Stimulated activated CD8-positive, alpha-beta memory T cell treated with anti-CD3 and anti-CD28 coated beads, Interleukin-7, amount 100 ng/mL, for 24 hours (primary cell): ENCODE results near the gene IFT25.
A peak's percentile ranks its signal among the peaks of the same experiment; 100 is the strongest.

ENCODE experiments used
- DNase-seq: peaks from one replicate; pipeline ENCODE4 v3.0.0-alpha.2; 2020; ENCODE audit warnings: low read depth

Gene IFT25

GRCh38 chr1:53927376-53927881 lies 18.1 kb downstream of the IFT25 start:
- DNase-seq: no peak

- no peak for DNase-seq
These were observed 25.8 kb downstream of the IFT25 start for GRCh38 chr1:53919675-53920066.

GRCh38 chr1:53918343-53918742 lies 27.2 kb downstream of the IFT25 start:
- no peak for DNase-seq

- DNase-seq: no peak
These were observed 32.0 kb downstream of the IFT25 start for GRCh38 chr1:53913352-53914033.

- no peak for DNase-seq
These were observed 34.1 kb downstream of the IFT25 start for GRCh38 chr1:53911442-53911841.

- no peak for DNase-seq
These were observed 35.6 kb downstream of the IFT25 start for GRCh38 chr1:53909946-53910345.

- DNase-seq: no peak
These were observed 39.4 kb downstream of the IFT25 start for GRCh38 chr1:53906121-53906520.

- no peak for DNase-seq
These were observed 40.0 kb downstream of the IFT25 start for GRCh38 chr1:53905509-53905908.

GRCh38 chr1:53902235-53903138 lies 43.0 kb downstream of the IFT25 start:
- no peak for DNase-seq

GRCh38 chr1:53899708-53900107 lies 45.8 kb downstream of the IFT25 start:
- no peak for DNase-seq

- no peak for DNase-seq
These were observed 46.3 kb downstream of the IFT25 start for GRCh38 chr1:53899206-53899628.

- no peak for DNase-seq
These were observed 48.8 kb downstream of the IFT25 start for GRCh38 chr1:53896635-53897229.

GRCh38 chr1:53895421-53895820 lies 50.1 kb downstream of the IFT25 start:
- DNase-seq: no peak

GRCh38 chr1:53894644-53895043 lies 50.9 kb downstream of the IFT25 start:
- no peak for DNase-seq

- no peak for DNase-seq
These were observed 51.4 kb downstream of the IFT25 start, which contains the start of gene DIO1 for GRCh38 chr1:53893999-53894636. Gene DIO1, plus strand, starts transcription at chr1:53894187. Its CDS starts 24 bp downstream, at chr1:53894211.

GRCh38 chr1:53892911-53893310 lies 52.6 kb downstream of the IFT25 start:
- DNase-seq: no peak

GRCh38 chr1:53891678-53892077 lies 53.8 kb downstream of the IFT25 start:
- DNase-seq: no peak

GRCh38 chr1:53891018-53891417 lies 54.5 kb downstream of the IFT25 start:
- DNase-seq: no peak

GRCh38 chr1:53890522-53890941 lies 55.0 kb downstream of the IFT25 start:
- DNase-seq: no peak

- peak; percentile 68 for DNase-seq
These were observed 55.9 kb downstream of the IFT25 start, which contains the start of gene YIPF1 for GRCh38 chr1:53889304-53890298. Gene YIPF1, minus strand, starts transcription at chr1:53889797. Its CDS starts 860 bp downstream, at chr1:53888937.

- DNase-seq: no peak
These were observed 56.8 kb downstream of the IFT25 start for GRCh38 chr1:53888681-53889080.
